NB4 (cell line): Measurements from ENCODE around the gene GAL3ST1.

Source experiments
- CTCF ChIP-seq: IDR thresholded peaks from one replicate; pipeline ENCODE4 v1.5.1; 2012; ENCODE audit warnings: low read depth, low read length
- MYC ChIP-seq: IDR thresholded peaks from 2 replicates; pipeline ENCODE4 v1.6.1; 2011; ENCODE audit warnings: low read depth, low read length

- TF ChIP-seq CTCF: no peak
- TF ChIP-seq MYC: no peak
These were observed 4.7 kb downstream of the GAL3ST1 start for GRCh38 chr22:30569674-30570202.
